GM18526 (cell line): ENCODE data around the gene MTARC1.

Experiments
- POLR2A ChIP-seq: IDR thresholded peaks from 3 replicates; pipeline ENCODE4 v1.6.1; 2011; ENCODE audit not compliant: insufficient read length; ENCODE audit errors: extremely low read depth

MTARC1 gene

GRCh38 chr1:220788900-220789299, 2.2 kb downstream of the MTARC1 start:
- no peak for TF ChIP-seq POLR2A

DNA sequence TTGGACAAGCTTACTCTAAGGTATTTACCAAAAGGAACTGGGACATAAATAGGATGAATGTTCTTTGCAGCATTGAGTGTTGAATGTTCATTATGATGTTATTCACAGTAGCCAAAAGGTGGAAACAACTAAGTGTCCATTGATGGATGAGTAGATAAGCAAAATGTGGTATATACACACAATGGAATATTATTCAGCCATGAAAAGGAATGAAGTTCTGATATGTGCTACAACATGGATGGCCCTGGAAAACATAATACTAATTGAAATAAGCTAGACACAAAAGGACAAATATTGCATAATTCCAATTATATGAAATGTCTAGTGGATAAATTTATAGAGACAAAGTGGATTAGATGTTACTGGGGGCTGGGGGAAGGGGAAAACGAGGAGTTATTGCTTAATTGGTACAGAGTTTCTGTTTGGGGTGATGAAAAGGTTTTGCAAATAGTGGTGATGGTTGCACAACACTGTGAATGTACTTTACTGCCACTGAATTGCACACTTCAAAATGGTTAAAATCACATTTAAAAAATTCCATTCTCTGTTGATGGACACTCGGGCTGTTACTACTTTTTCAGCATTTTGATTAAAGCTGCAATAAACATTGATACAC, 2.9 kb downstream of the MTARC1 start:
- no peak for TF ChIP-seq POLR2A

- no peak for TF ChIP-seq POLR2A
Observed at GRCh38 chr1:220791285-220791684, 4.6 kb downstream of the MTARC1 start.

GRCh38 chr1:220791956-220792355, 5.2 kb downstream of the MTARC1 start:
- TF ChIP-seq POLR2A: no peak

DNA sequence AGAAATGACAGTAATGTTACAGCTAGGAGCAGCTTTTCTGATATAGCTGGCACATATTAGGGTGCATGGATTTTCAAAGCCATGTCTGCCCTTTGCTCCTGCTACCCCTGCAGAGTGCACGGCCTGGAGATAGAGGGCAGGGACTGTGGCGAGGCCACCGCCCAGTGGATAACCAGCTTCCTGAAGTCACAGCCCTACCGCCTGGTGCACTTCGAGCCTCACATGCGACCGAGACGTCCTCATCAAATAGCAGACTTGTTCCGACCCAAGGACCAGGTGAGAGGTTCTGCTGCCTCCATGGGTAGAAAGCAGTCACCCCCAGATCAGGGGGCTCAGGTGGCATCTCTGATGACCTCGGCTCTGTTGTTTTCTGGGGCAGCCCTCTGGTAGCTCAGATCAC, 9.8 kb downstream of the MTARC1 start:
- no peak for TF ChIP-seq POLR2A

GRCh38 chr1:220797044-220797443, 10.3 kb downstream of the MTARC1 start:
- TF ChIP-seq POLR2A: no peak

DNA sequence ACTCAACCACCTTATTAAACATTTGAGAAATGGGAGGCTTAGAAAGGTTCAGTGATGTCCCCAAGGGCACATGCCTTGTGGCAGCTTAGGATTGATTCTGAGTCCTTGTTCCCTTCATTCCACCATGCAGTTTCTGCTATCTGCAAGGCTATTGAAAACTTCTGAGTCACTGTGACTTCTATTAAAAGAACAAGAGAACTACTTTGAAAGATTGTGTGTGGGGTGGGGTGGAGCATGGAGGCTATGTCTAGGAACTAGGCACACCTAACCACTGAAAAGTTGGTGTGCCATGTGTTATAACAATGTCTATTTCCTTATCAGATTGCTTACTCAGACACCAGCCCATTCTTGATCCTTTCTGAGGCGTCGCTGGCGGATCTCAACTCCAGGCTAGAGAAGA, 10.8 kb downstream of the MTARC1 start:
- TF ChIP-seq POLR2A: no peak

DNA sequence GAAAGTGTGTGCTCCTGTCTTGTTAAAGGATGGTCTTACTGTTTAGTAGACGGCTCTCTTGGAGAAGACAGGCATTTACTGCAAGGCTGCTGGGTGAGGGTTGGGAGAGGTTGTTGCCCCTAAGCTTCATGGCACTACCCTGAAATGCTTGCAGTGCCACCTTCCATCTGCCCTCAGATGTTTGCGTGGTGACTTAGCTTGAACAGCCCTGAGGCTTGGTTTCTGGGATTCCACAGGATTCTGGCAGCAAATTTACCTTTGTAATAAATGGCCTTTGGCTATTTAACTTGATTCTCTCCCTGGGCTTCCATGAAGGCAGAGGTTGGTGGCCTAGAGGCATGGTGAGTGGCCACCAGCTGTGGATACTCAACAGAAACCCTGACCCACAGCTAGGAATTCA, 11.6 kb downstream of the MTARC1 start:
- no peak for TF ChIP-seq POLR2A

- TF ChIP-seq POLR2A: no peak
Observed at GRCh38 chr1:220800262-220800661, 13.5 kb downstream of the MTARC1 start.

DNA sequence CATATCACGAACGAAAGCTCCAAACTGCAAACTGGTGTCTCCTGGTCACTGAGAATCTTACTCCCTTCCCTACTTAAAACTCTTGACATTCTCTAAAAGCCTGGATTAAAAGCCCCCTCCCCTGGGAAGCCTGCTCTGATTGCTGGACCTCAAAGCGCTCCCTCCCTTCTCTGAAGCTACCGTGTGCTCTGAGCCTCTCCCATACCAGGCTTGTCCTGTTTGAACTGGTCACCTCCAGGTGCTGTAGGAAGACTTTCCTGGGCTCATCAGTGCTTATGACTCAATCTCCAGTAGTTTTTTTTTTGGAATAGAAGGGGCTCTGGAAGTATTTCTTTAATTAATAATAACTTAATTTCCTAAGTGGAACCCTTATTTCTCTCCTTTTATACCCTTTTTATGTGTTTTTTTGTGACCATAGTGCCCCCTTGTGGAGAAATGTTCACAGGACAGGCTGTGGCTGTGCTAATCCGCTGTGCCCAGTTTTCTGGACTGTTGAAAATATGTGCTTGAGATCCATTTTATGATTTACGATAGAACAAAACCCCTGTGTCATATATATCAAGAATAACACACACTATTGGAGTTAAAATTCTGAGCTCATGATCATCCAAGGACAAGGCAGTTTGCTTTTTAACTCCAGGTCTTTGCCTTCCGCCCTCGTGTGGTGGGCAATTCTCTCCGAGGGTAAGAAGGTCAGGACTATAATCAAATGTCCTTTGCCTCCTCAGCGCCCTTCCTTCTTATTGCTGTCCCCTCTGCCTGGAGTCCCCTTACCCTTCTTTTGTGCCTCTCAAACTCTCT, 16.9 kb downstream of the MTARC1 start:
- TF ChIP-seq POLR2A: no peak

DNA sequence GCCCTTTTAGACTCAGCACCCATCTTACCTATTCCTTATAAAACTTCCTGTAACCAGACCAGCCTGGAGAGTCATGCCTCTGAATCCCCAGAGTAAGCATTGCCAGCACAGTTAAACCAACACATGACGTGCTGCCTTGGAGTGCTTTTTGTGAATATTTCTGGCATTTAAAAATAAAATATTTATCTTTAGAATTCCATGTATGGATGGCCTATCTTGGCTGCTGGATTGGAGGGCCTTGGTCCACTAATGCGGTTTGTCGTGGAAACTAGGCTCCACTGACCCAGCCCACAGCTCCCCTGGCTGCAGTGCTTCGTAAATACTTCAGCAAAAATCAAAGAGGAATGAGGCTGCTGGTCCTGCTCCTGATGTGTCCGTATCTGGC, 17.5 kb downstream of the MTARC1 start:
- no peak for TF ChIP-seq POLR2A

DNA sequence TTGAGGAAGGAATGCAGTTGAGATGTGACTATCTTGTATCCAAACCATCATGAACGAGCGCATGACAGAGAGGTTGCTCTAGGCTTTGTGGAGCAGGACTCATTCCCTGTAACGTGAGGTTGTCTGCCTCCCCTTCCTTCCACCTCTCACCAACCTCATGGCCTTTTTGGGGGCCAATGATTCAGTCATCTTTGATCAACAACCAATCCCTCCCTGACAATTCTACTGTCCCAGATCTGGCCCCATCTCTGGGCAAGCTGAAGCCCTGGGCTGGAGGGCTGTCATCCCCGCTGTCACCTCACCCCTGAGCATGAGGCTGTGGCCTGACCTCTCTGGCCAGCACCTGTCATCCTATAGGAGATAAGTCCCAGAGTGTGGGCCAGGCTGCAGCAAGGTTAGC, 19.7 kb downstream of the MTARC1 start:
- TF ChIP-seq POLR2A: no peak

GRCh38 chr1:220807726-220808125, 21.0 kb downstream of the MTARC1 start:
- no peak for TF ChIP-seq POLR2A

DNA sequence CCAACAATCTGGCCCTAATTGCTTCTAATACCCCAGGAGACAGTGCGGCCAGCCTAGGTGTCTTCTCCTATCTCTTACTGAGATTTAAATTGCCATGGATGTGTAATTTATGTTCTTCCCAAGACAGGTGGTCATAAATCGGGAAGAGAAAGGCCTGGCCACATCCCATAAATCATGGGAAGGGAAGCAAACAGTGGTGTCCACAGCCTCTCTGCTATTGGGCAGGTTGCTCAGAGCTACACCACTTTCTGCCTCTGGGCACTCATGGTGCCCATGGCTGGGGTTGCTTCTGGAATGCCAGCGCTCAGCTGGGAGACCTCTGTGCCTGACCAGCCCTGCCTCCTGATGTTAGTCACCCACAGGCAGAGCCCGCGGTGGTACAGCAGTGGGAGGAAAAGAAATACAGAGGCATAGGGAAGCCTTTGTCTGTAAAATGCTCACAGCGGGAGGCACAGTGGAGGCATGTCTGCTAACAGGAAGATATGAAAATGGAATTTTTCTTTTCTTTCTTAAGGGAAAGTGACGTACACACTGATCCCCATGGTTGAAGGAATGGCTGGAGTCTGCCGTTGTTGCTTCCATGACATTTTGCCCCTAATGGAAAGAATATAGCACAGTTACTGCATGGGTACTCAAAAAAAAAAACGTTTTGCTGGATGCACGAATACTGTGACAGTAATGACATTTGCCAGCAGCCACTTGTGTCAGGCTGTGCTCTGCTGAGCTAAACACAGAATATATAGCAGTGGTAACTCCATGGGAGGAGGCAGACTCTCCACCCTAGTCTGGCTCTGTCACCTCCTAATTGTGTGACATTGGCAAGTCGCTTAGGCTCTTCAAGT, 21.9 kb downstream of the MTARC1 start:
- TF ChIP-seq POLR2A: no peak

DNA sequence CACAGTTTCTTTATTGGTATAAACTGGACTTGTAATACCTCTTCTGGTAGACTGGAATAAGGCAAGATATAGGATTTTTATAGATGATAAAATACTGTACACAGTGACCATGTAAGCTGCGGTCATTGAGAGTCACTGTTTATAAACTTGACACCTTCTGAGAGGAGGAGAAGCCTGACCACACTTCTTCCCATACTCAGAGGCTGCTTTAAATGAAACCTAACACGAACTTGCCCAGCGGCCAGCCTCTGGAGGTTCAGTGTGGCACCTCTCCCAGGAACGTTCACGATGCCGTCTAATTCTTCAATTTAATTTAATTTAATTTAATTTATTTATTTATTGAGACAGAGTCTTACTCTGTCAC, 22.5 kb downstream of the MTARC1 start:
- no peak for TF ChIP-seq POLR2A

DNA sequence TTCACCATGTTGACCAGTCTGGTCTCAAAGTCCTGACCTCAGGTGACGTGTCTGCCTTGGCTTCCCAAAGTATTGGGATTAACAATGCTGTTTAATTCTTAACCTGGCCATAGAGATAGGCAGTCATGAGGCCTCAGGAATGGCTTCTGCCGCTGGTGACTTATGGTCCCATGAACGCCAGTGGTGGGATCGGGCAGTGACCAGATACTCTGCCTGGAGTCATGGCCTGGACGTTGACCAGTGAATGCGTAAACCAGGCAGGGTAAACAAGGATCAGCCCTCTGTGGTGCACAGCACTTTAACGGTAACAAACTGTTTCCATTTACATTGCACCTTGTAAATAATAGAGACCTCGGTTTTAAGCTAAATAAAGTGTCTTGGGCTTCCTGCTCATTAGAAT, 23.0 kb downstream of the MTARC1 start:
- no peak for TF ChIP-seq POLR2A
